Hepatocyte (in vitro differentiated cells): ENCODE data around the gene MITF. TPM values are rescaled to one million over a fixed set of nuclear protein-coding genes. Genes with fewer than 3 reads are reported as not detected.

Experiments
- DNase-seq: peaks from one replicate; pipeline ENCODE4 v3.0.0-alpha.2; 2016; ENCODE audit warnings: low spot score
- H2AFZ ChIP-seq: fragments of 200-600 bp; sonication (generic); 2 replicates; pipeline ENCODE4 v1.6.0; 2016; ENCODE audit warnings: antibody characterized with exemption, mild to moderate bottlenecking
- H3K27ac ChIP-seq: fragments of 200-600 bp; sonication (generic); 2 replicates; pipeline ENCODE4 v1.5.1; 2016; ENCODE audit warnings: mild to moderate bottlenecking
- H3K27me3 ChIP-seq: fragments of 200-600 bp; sonication (generic); 2 replicates; pipeline ENCODE4 v1.6.1; 2016
- H3K36me3 ChIP-seq: fragments of 200-600 bp; sonication (generic); replicated peaks from 2 replicates; pipeline ENCODE4 v1.5.1; 2016; ENCODE audit warnings: low read depth; ENCODE audit not compliant: insufficient read depth
- H3K4me1 ChIP-seq: fragments of 200-600 bp; sonication (generic); 2 replicates; pipeline ENCODE4 v1.5.1; 2016; ENCODE audit warnings: mild to moderate bottlenecking, moderate library complexity; ENCODE audit not compliant: insufficient read depth
- H3K4me2 ChIP-seq: fragments of 200-600 bp; sonication (generic); 2 replicates; pipeline ENCODE4 v1.6.0; 2016
- H3K4me3 ChIP-seq: fragments of 200-600 bp; sonication (generic); 2 replicates; pipeline ENCODE4 v1.5.1; 2016; ENCODE audit warnings: mild to moderate bottlenecking
- H3K79me2 ChIP-seq: fragments of 200-600 bp; sonication (generic); 2 replicates; pipeline ENCODE4 v1.6.0; 2017; ENCODE audit warnings: mild to moderate bottlenecking
- H3K9me2 ChIP-seq: fragments of 200-600 bp; sonication (generic); replicated peaks from 2 replicates; pipeline ENCODE4 v1.6.0; 2017; ENCODE audit warnings: mild to moderate bottlenecking; ENCODE audit not compliant: insufficient read depth
- H3K9me3 ChIP-seq: fragments of 200-600 bp; sonication (generic); 2 replicates; pipeline ENCODE4 v1.5.1; 2016; ENCODE audit warnings: low read depth, mild to moderate bottlenecking
- H4K20me1 ChIP-seq: fragments of 200-600 bp; sonication (generic); 2 replicates; pipeline ENCODE4 v1.6.0; 2016; ENCODE audit warnings: mild to moderate bottlenecking; ENCODE audit not compliant: insufficient read depth, poor library complexity, severe bottlenecking
- EZH2 ChIP-seq: fragments of 200-600 bp; sonication (generic); IDR thresholded peaks from 2 replicates; pipeline ENCODE4 v1.6.1; 2016; ENCODE audit warnings: antibody characterized with exemption, mild to moderate bottlenecking, borderline replicate concordance
- EZH2phosphoT487 ChIP-seq: fragments of 200-600 bp; sonication (generic); IDR thresholded peaks from one replicate; pipeline ENCODE4 v1.6.1; 2018; ENCODE audit warnings: antibody characterized with exemption, mild to moderate bottlenecking, low read depth, moderate library complexity; ENCODE audit not compliant: unreplicated experiment, severe bottlenecking
- WGBS: methylation state at CpG from one replicate; pipeline ENCODE4 v1.1.6; 2016; ENCODE audit warnings: low lambda C conversion rate; ENCODE audit errors: missing lambda C conversion rate; 5-methylcytosine and 5-hydroxymethylcytosine counted together
- polyA plus RNA-seq: library from polyadenylated mRNA; unstranded; fragments of >200 nt; fragmentation: Nextera tagmentation; extraction: Ambion mirVana; gene quantifications from 2 replicates; pipeline ENCODE4 v1.2.1, GENCODE V29; 2016
- total RNA-seq: library from RNA; depleted of rRNA; stranded (reverse); fragments of >200 nt; gene quantifications from 2 replicates; pipeline ENCODE4 v1.2.3, GENCODE V29; 2014
- TF ChIP-seq, protein P1 (sequence below): fragments of 200-600 bp; sonication (generic); IDR thresholded peaks from 2 replicates; pipeline ENCODE4 v1.5.1; 2016; ENCODE audit warnings: antibody characterized with exemption, mild to moderate bottlenecking; ENCODE audit not compliant: poor library complexity

MITF gene
- total and polyA plus RNA-seq, 2 experiments from 2014 or later: 7.1 to 14.2 TPM

- Histone ChIP-seq H3K79me2 (no peaks in the 10 kb centered on the region), H3K4me3 (no peak overlapping the region), H3K36me3 (no peaks in the 10 kb centered on the region), H3K9me3 (no peaks in the 10 kb centered on the region), H3K4me1 (no peaks in the 10 kb centered on the region), H2AFZ (no peak overlapping the region), H3K9me2 (no peaks in the 10 kb centered on the region), H3K27me3 (no peaks in the 10 kb centered on the region), H4K20me1 (no peaks in the 10 kb centered on the region), H3K4me2 (no peak overlapping the region), H3K27ac (no peak overlapping the region)
- DNase-seq: no peak
- TF ChIP-seq EZH2: no peak
- TF ChIP-seq EZH2phosphoT487: no peak
- TF ChIP-seq, protein P1, sequence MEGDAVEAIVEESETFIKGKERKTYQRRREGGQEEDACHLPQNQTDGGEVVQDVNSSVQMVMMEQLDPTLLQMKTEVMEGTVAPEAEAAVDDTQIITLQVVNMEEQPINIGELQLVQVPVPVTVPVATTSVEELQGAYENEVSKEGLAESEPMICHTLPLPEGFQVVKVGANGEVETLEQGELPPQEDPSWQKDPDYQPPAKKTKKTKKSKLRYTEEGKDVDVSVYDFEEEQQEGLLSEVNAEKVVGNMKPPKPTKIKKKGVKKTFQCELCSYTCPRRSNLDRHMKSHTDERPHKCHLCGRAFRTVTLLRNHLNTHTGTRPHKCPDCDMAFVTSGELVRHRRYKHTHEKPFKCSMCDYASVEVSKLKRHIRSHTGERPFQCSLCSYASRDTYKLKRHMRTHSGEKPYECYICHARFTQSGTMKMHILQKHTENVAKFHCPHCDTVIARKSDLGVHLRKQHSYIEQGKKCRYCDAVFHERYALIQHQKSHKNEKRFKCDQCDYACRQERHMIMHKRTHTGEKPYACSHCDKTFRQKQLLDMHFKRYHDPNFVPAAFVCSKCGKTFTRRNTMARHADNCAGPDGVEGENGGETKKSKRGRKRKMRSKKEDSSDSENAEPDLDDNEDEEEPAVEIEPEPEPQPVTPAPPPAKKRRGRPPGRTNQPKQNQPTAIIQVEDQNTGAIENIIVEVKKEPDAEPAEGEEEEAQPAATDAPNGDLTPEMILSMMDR: no peak
- WGBS: 92% methylated on average over 3 of the region's 3 CpGs
Measured at GRCh38 chr3:69941037-69941436, 201.8 kb downstream of the MITF start.

GRCh38 chr3:69941439-69942176 is 202.3 kb downstream of the MITF start:
- Histone ChIP-seq H2AFZ (no peak overlapping the region), H3K9me2 (no peaks in the 10 kb centered on the region), H3K27me3 (no peaks in the 10 kb centered on the region), H3K4me1 (no peaks in the 10 kb centered on the region), H3K36me3 (no peaks in the 10 kb centered on the region), H4K20me1 (no peaks in the 10 kb centered on the region), H3K4me3 (no peak overlapping the region), H3K27ac (no peak overlapping the region), H3K79me2 (no peaks in the 10 kb centered on the region), H3K4me2 (no peak overlapping the region), H3K9me3 (no peaks in the 10 kb centered on the region)
- TF ChIP-seq, protein P1: no peak
- TF ChIP-seq EZH2 (no peak), EZH2phosphoT487 (no peak)
- DNase-seq: no peak
- 87% methylated on average over 3 of the region's 3 CpGs for WGBS

- Histone ChIP-seq H4K20me1 (no peaks in the 10 kb centered on the region), H3K4me2 (no peak overlapping the region), H3K27me3 (no peaks in the 10 kb centered on the region), H3K36me3 (no peaks in the 10 kb centered on the region), H3K79me2 (no peaks in the 10 kb centered on the region), H2AFZ (no peak overlapping the region), H3K27ac (no peak overlapping the region), H3K9me2 (no peaks in the 10 kb centered on the region), H3K4me1 (no peaks in the 10 kb centered on the region), H3K9me3 (no peaks in the 10 kb centered on the region), H3K4me3 (no peak overlapping the region)
- WGBS: 82% methylated on average over 3 of the region's 3 CpGs
- TF ChIP-seq EZH2phosphoT487: no peak
- TF ChIP-seq, protein P1: no peak
- no peak for TF ChIP-seq EZH2
- no peak for DNase-seq
Measured at GRCh38 chr3:69944931-69945493, 205.7 kb downstream of the MITF start.
